Astrocyte of the cerebellum (primary cell): Measurements from ENCODE around the gene FGD2.
A peak's percentile ranks its signal among the peaks of the same experiment; 100 is the strongest.

ENCODE experiments used
- DNase-seq: peaks from one replicate; pipeline ENCODE4 v3.0.0-alpha.2; 2011; ENCODE audit warnings: low read depth
- H3K4me3 ChIP-seq: 2 replicates; pipeline ENCODE4 v1.5.1; 2011; ENCODE audit warnings: mild to moderate bottlenecking, low read depth, low read length, moderate library complexity
- CTCF ChIP-seq: IDR thresholded peaks from 2 replicates; pipeline ENCODE4 v1.5.1; 2012; ENCODE audit warnings: low read length, low read depth, moderate library complexity, mild to moderate bottlenecking; ENCODE audit errors: missing control alignments
- in situ Hi-C: cut with HindIII; loops from 2 replicates; pipeline ENCODE4 v1.10.0; 2017; ENCODE audit warnings: low sequenced_read_pairs

Gene FGD2

DNA sequence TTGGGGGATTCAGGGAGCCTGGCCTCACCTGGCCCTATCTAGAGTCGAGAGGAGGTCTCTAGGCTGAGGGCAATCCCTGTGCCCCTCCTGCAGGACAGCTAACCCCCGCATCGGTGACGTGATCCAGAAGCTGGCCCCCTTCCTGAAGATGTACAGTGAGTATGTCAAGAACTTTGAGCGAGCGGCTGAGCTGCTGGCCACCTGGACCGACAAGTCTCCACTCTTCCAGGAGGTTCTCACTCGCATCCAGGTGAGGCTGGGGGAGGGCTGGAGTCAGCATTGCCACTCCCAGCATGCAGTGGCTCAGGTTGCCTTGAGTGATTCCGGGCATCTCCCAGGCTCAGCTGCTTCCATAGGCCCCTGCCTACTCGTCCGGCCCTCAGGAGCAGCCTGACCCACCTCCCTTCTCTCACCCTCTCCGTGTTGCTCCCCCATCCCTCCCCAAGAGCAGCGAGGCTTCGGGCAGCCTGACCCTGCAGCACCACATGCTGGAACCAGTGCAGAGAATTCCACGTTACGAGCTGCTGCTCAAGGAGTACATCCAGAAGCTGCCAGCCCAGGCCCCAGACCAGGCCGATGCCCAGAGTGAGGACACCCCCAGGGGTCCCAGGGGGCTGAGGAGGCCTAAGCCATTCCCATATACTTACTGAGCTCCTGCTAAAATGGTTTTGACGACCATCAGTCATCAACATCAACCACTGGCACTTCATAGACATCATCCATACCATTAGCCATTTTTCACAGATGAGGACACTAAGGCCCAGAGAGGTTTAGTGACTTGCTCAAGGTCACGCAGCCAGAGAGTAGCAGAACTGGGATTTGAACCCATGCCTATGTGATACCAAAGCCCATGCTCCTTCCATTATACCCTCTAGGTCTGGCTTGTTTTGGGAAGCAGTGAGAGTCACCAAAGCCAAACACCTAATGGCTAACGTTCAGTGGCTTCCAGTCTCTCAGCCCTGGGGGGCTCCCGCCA, 8.3 kb downstream of the FGD2 start:
- no peak overlapping the region for H3K4me3 ChIP-seq
- in situ Hi-C loops: loop anchor here (10.0 kb wide), 1 partner anchor 249 kb away; no protein-coding TSS in a partner anchor
- TF ChIP-seq CTCF: no peak
- DNase-seq: no peak

DNA sequence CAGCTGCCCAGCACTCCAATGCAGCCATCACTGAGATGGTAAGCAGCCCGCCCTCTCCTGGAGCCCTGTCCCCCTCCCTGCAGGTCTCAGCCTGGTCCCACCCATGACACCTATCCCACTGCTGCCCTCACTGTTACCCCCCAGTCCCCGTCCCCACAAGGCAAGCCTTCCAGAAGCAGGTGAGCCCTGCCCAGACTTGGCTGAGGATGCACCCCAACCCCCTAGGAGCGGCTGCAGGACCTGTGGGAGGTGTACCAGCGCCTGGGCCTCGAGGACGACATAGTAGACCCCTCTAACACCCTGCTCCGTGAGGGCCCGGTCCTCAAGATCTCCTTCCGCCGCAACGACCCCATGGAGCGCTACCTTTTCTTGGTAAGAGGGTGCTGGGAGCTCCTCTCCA, 9.2 kb downstream of the FGD2 start:
- in situ Hi-C loops: loop anchor here (10.0 kb wide), 1 partner anchor 250 kb away; no protein-coding TSS in a partner anchor
- DNase-seq: no peak
- H3K4me3 ChIP-seq: no peak overlapping the region
- TF ChIP-seq CTCF: no peak

DNA sequence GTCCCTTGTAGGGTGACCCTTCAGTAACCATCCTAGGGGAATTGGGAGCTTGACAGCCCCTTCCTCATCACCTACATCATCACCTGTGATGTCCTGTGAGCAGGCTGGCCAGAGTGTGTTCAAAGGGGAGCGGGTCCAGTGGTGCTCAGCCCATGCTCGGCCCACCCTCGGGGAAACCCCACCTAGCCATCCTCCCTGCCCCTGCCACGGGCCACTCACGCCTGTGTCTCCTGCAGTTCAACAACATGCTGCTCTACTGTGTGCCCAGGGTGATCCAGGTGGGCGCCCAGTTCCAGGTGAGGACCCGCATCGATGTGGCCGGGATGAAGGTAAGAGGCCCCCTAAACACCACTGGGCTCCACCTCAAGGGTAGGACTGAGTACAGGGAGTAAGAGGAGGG, 10.1 kb downstream of the FGD2 start:
- in situ Hi-C loops: loop anchor here (10.0 kb wide), 1 partner anchor 251 kb away; no protein-coding TSS in a partner anchor
- no peak overlapping the region for H3K4me3 ChIP-seq
- DNase-seq: no peak
- no peak for TF ChIP-seq CTCF

- TF ChIP-seq CTCF: no peak
- no peak for DNase-seq
These were observed 11.5 kb downstream of the FGD2 start for GRCh38 chr6:37016995-37017394.

DNA sequence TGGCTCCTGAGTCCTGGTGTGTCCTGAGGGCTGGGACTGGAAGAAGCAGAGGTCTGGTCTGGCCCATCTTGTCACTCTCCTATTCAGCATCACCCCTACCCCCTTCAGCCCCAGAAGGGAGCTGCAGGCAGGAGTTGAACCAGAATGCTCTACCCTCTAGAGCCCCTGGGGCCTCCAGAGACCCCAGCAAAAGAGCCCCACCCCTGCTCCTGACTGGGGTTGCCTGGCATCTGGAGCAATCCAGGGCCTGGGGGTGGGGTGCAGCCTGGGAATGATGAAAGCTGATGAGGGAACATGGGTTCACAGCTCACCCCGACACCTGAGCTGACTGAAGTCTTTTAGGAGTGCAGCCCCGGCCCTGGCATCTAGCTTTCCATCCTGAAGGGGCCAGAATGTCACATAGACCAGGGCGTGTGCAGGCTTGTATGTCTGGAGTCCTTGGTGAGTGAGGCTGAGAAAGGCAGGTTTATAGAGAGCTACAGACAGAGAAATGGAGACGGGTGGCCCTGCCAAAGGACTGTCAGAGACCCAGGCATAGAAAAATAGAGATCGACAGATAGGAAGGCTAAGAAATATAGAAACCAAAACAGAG, 12.2 kb downstream of the FGD2 start:
- H3K4me3 ChIP-seq: no peak overlapping the region
- in situ Hi-C loops: loop anchor here (10.0 kb wide), 1 partner anchor 253 kb away; no protein-coding TSS in a partner anchor
- TF ChIP-seq CTCF: no peak
- DNase-seq: no peak

More at GRCh38 chr6:37016995-37017394, 11.5 kb downstream of the FGD2 start:
- no peak overlapping the region for H3K4me3 ChIP-seq
- in situ Hi-C loops: loop anchor here (10.0 kb wide), 1 partner anchor 252 kb away; no protein-coding TSS in a partner anchor

DNA sequence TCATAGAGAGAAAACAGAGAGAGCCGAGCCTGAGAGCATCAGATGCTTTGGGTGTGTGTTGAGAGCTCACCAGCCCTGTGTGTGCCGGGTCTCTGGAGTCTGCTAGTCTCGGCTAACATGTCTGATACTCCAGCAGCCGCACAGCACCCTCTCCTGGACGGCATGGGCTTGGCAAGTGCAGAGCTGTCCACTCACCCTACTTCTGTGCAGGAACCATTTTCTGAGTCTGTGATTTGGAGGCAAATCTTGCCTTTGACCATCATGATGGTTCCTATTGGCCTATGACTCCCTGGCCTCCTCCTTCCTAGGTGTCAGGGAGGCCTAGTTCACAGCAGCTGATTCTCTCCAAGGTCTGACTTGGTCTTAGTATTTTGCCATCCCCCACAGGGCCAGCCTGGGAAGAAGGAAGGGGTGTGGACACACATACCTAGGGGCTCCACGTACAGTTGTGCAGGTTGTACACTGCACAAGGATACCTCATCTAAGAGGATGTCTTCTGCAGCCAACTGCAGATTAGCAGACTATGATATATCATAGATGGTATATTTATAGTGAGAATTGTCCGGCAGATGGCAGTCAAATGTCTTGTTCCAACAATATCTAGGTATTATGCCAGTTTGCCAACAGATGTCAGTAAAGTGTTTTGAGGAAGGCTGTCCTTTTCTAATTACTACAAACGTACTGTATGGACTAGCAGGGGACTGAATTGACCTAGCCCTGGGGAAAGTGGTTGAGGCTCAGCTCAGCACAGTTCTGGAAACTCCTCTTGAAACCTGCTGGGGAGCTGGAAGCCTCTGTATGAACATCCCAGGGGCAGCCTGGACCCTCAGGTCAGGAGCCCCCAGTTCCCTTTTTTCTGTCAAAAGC, 13.0 kb downstream of the FGD2 start:
- no peak overlapping the region for H3K4me3 ChIP-seq
- peak; percentile 94 for TF ChIP-seq CTCF
- in situ Hi-C loops: loop anchor here (10.0 kb wide), 1 partner anchor 254 kb away; no protein-coding TSS in a partner anchor

More for the DNA sequence above, 13.0 kb downstream of the FGD2 start:
- DNase-seq: peak; percentile 79
